SK-N-SH treated with all-trans-retinoic acid at 6 μM for 48 hours (cell line): ENCODE measurements around the gene SAMMSON.

Experiments
- ATAC-seq: fragments of 200-7000 bp; cut with Tn5 transposase; 3 replicates; pipeline ENCODE4 v1.9.1; 2020; ENCODE audit warnings: mild to moderate bottlenecking, moderate library complexity
- ARNTL ChIP-seq: fragments of 450-650 bp; formaldehyde crosslinking; IDR thresholded peaks from 2 replicates; pipeline ENCODE4 v1.5.0; 2020; ENCODE audit warnings: low read depth, mild to moderate bottlenecking, moderate library complexity, borderline replicate concordance
- BACH2 ChIP-seq: fragments of 250-450 bp; sonication (Bioruptor Pico); IDR thresholded peaks from 2 replicates; pipeline ENCODE4 v1.9.0; 2021; ENCODE audit warnings: mild to moderate bottlenecking, borderline replicate concordance
- CSDC2 ChIP-seq: fragments of 250-450 bp; sonication (Bioruptor Pico); IDR thresholded peaks from 2 replicates; pipeline ENCODE4 v1.5.0; 2020; ENCODE audit warnings: mild to moderate bottlenecking, moderate library complexity
- CSRNP3 ChIP-seq: fragments of 250-450 bp; sonication (Bioruptor Pico); IDR thresholded peaks from 2 replicates; pipeline ENCODE4 v1.5.1; 2021; ENCODE audit warnings: mild to moderate bottlenecking, moderate library complexity
- GLIS3 ChIP-seq: fragments of 250-450 bp; sonication (Bioruptor Pico); IDR thresholded peaks from 2 replicates; pipeline ENCODE4 v1.5.0; 2020; ENCODE audit warnings: mild to moderate bottlenecking, moderate library complexity
- ISL1 ChIP-seq: fragments of 250-450 bp; sonication (Bioruptor Pico); IDR thresholded peaks from 2 replicates; pipeline ENCODE4 v2.1.2; 2022; ENCODE audit warnings: mild to moderate bottlenecking, moderate library complexity
- OSR1 ChIP-seq: fragments of 250-450 bp; sonication (Bioruptor Pico); IDR thresholded peaks from 2 replicates; pipeline ENCODE4 v1.8.0; 2022; ENCODE audit warnings: moderate library complexity, mild to moderate bottlenecking, inconsistent platforms
- RARB ChIP-seq: fragments of 250-450 bp; sonication (Bioruptor Pico); IDR thresholded peaks from 2 replicates; pipeline ENCODE4 v1.8.0; 2021; ENCODE audit warnings: mild to moderate bottlenecking, moderate library complexity
- SNAI2 ChIP-seq: fragments of 250-450 bp; sonication (Bioruptor Pico); IDR thresholded peaks from 2 replicates; pipeline ENCODE4 v1.5.0; 2020; ENCODE audit warnings: mild to moderate bottlenecking, moderate library complexity
- TCF4 ChIP-seq: fragments of 250-450 bp; sonication (Bioruptor Pico); IDR thresholded peaks from 2 replicates; pipeline ENCODE4 v1.8.0; 2021; ENCODE audit warnings: mild to moderate bottlenecking, moderate library complexity, borderline replicate concordance
- TOX ChIP-seq: fragments of 250-450 bp; sonication (Bioruptor Pico); IDR thresholded peaks from 2 replicates; pipeline ENCODE4 v1.8.0; 2021; ENCODE audit warnings: mild to moderate bottlenecking, moderate library complexity, borderline replicate concordance
- TSHZ2 ChIP-seq: fragments of 250-450 bp; sonication (Bioruptor Pico); IDR thresholded peaks from 2 replicates; pipeline ENCODE4 v1.5.0; 2020; ENCODE audit warnings: mild to moderate bottlenecking, moderate library complexity
- ZC3H10 ChIP-seq: fragments of 250-450 bp; sonication (Bioruptor Pico); IDR thresholded peaks from 2 replicates; pipeline ENCODE4 v1.5.1; 2021; ENCODE audit warnings: mild to moderate bottlenecking, moderate library complexity
- ZFP3 ChIP-seq: fragments of 250-450 bp; sonication (Bioruptor Pico); IDR thresholded peaks from 2 replicates; pipeline ENCODE4 v1.5.0; 2020; ENCODE audit warnings: mild to moderate bottlenecking, moderate library complexity
- ZFP30 ChIP-seq: fragments of 450-650 bp; formaldehyde crosslinking; IDR thresholded peaks from 2 replicates; pipeline ENCODE4 v1.5.0; 2022; ENCODE audit warnings: mild to moderate bottlenecking, moderate library complexity
- ZNF565 ChIP-seq: fragments of 450-650 bp; formaldehyde crosslinking; conservative IDR thresholded peaks from 2 replicates; pipeline ENCODE4 v1.5.0; 2020; ENCODE audit warnings: low read depth, mild to moderate bottlenecking, moderate library complexity
- ZNF70 ChIP-seq: fragments of 450-650 bp; formaldehyde crosslinking; IDR thresholded peaks from 2 replicates; pipeline ENCODE4 v1.5.0; 2020; ENCODE audit warnings: mild to moderate bottlenecking, moderate library complexity
- ZNF8 ChIP-seq: fragments of 450-650 bp; formaldehyde crosslinking; IDR thresholded peaks from 2 replicates; pipeline ENCODE4 v1.5.0; 2020; ENCODE audit warnings: mild to moderate bottlenecking, moderate library complexity
- TF ChIP-seq, protein P1 (sequence below): fragments of 250-450 bp; sonication (Bioruptor Pico); IDR thresholded peaks from 2 replicates; pipeline ENCODE4 v1.8.0; 2020; ENCODE audit warnings: mild to moderate bottlenecking, moderate library complexity, borderline replicate concordance
- TF ChIP-seq, protein P2 (sequence below): fragments of 250-450 bp; sonication (Bioruptor Pico); IDR thresholded peaks from 2 replicates; pipeline ENCODE4 v1.8.0; 2021; ENCODE audit warnings: low read depth, mild to moderate bottlenecking, moderate library complexity, borderline replicate concordance
- TF ChIP-seq, protein P3 (sequence below): fragments of 250-450 bp; sonication (Bioruptor Pico); IDR thresholded peaks from 2 replicates; pipeline ENCODE4 v1.5.1; 2020; ENCODE audit warnings: low read depth, mild to moderate bottlenecking, moderate library complexity

Gene SAMMSON

GRCh38 chr3:70090322-70090913 lies 90.9 kb downstream of the SAMMSON start:
- peak; percentile 63 for ATAC-seq
- TF ChIP-seq ZC3H10 (no peak), CSDC2 (CRISPR knock-in tag) (no peak), ZFP30 (CRISPR knock-in tag) (no peak), ZNF8 (CRISPR knock-in tag) (no peak), ISL1 (CRISPR knock-in tag) (no peak)

DNA sequence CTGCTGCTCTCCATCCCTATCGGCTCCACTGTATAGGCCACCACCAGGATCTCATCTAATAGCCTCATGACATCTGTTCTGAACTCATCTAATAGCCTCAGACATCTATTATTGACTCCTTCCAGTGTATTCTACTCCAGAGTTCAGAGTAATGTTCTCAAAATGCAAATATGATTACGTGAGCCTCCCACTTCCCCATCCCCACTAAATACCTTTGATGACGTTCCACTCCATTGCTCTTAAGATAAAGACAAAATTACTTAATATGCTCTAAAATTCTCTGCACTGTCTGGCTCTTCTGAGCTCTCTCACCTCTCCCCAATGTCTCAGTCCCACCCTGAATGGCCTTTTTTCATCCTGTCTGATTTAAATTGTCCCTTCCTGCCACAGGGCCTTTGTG lies 94.7 kb downstream of the SAMMSON start:
- ATAC-seq, result no peak
- TF ChIP-seq ZFP30 (CRISPR knock-in tag), result no peak
- TF ChIP-seq, protein P1, sequence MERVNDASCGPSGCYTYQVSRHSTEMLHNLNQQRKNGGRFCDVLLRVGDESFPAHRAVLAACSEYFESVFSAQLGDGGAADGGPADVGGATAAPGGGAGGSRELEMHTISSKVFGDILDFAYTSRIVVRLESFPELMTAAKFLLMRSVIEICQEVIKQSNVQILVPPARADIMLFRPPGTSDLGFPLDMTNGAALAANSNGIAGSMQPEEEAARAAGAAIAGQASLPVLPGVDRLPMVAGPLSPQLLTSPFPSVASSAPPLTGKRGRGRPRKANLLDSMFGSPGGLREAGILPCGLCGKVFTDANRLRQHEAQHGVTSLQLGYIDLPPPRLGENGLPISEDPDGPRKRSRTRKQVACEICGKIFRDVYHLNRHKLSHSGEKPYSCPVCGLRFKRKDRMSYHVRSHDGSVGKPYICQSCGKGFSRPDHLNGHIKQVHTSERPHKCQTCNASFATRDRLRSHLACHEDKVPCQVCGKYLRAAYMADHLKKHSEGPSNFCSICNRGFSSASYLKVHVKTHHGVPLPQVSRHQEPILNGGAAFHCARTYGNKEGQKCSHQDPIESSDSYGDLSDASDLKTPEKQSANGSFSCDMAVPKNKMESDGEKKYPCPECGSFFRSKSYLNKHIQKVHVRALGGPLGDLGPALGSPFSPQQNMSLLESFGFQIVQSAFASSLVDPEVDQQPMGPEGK (CRISPR knock-in tag), result no peak
- TF ChIP-seq ZNF8 (CRISPR knock-in tag), result no peak
- no peak for TF ChIP-seq TCF4 (CRISPR knock-in tag)
- no peak for TF ChIP-seq CSRNP3 (CRISPR knock-in tag)
- no peak for TF ChIP-seq ZNF70
- TF ChIP-seq GLIS3 (CRISPR knock-in tag), result no peak
- no peak for TF ChIP-seq TOX (CRISPR knock-in tag)
- TF ChIP-seq ARNTL (CRISPR knock-in tag), result no peak
- no peak for TF ChIP-seq BACH2 (CRISPR knock-in tag)
- no peak for TF ChIP-seq ZC3H10
- TF ChIP-seq, protein P2, sequence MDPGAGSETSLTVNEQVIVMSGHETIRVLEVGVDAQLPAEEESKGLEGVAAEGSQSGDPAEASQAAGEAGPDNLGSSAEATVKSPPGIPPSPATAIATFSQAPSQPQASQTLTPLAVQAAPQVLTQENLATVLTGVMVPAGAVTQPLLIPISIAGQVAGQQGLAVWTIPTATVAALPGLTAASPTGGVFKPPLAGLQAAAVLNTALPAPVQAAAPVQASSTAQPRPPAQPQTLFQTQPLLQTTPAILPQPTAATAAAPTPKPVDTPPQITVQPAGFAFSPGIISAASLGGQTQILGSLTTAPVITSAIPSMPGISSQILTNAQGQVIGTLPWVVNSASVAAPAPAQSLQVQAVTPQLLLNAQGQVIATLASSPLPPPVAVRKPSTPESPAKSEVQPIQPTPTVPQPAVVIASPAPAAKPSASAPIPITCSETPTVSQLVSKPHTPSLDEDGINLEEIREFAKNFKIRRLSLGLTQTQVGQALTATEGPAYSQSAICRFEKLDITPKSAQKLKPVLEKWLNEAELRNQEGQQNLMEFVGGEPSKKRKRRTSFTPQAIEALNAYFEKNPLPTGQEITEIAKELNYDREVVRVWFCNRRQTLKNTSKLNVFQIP (CRISPR knock-in tag), result no peak
- TF ChIP-seq ISL1 (CRISPR knock-in tag), result no peak
- no peak for TF ChIP-seq ZNF565 (CRISPR knock-in tag)
- TF ChIP-seq ZFP3, result no peak
- TF ChIP-seq, protein P3, sequence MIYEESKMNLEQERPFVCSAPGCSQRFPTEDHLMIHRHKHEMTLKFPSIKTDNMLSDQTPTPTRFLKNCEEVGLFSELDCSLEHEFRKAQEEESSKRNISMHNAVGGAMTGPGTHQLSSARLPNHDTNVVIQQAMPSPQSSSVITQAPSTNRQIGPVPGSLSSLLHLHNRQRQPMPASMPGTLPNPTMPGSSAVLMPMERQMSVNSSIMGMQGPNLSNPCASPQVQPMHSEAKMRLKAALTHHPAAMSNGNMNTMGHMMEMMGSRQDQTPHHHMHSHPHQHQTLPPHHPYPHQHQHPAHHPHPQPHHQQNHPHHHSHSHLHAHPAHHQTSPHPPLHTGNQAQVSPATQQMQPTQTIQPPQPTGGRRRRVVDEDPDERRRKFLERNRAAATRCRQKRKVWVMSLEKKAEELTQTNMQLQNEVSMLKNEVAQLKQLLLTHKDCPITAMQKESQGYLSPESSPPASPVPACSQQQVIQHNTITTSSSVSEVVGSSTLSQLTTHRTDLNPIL (CRISPR knock-in tag), result no peak
- no peak for TF ChIP-seq RARB (CRISPR knock-in tag)
- no peak for TF ChIP-seq CSDC2 (CRISPR knock-in tag)
- TF ChIP-seq TSHZ2, result no peak

GRCh38 chr3:70095260-70095659 lies 95.7 kb downstream of the SAMMSON start:
- ATAC-seq, result no peak
- TF ChIP-seq TOX (CRISPR knock-in tag), result no peak
- no peak for TF ChIP-seq CSRNP3 (CRISPR knock-in tag)
- no peak for TF ChIP-seq OSR1 (CRISPR knock-in tag)
- no peak for TF ChIP-seq ZNF565 (CRISPR knock-in tag)
- TF ChIP-seq, protein P3 (CRISPR knock-in tag), result no peak
- TF ChIP-seq TSHZ2, result no peak
- no peak for TF ChIP-seq RARB (CRISPR knock-in tag)
- TF ChIP-seq ISL1 (CRISPR knock-in tag), result no peak
- no peak for TF ChIP-seq SNAI2 (CRISPR knock-in tag)
